H9 (cell line): ENCODE measurements around the gene E4F1. TPM values are rescaled to one million over a fixed set of nuclear protein-coding genes. Genes with fewer than 3 reads are reported as not detected.
A peak's percentile ranks its signal among the peaks of the same experiment; 100 is the strongest.

Experiments used
- DNase-seq: peaks from one replicate; pipeline ENCODE4 v3.0.0-alpha.2; 2017
- H2AFZ ChIP-seq: one replicate; pipeline ENCODE4 v1.6.1; 2013; ENCODE audit warnings: mild to moderate bottlenecking, low read length, control low read depth, moderate library complexity
- H2AK5ac ChIP-seq: 2 replicates; pipeline ENCODE4 v1.6.1; 2013; ENCODE audit warnings: low read length, control low read depth, mixed read lengths; ENCODE audit not compliant: insufficient read length
- H2BK120ac ChIP-seq: one replicate; pipeline ENCODE4 v1.6.1; 2013; ENCODE audit warnings: low read depth, mild to moderate bottlenecking, low read length, control low read depth, inconsistent platforms; ENCODE audit not compliant: poor library complexity, severe bottlenecking
- H2BK12ac ChIP-seq: 2 replicates; pipeline ENCODE4 v1.6.1; 2013; ENCODE audit warnings: low read length, control low read depth, mixed read lengths, low read depth; ENCODE audit not compliant: insufficient read length
- H2BK15ac ChIP-seq: 2 replicates; pipeline ENCODE4 v1.6.1; 2013; ENCODE audit warnings: low read depth, low read length, control low read depth
- H2BK20ac ChIP-seq: one replicate; pipeline ENCODE4 v1.6.1; 2013; ENCODE audit warnings: low read depth, mild to moderate bottlenecking, low read length, control low read depth, inconsistent platforms; ENCODE audit not compliant: poor library complexity, severe bottlenecking
- H2BK5ac ChIP-seq: 2 replicates; pipeline ENCODE4 v1.6.1; 2013; ENCODE audit warnings: low read length, control low read depth, mixed read lengths; ENCODE audit not compliant: insufficient read length
- H3K14ac ChIP-seq: 2 replicates; pipeline ENCODE4 v1.6.1; 2013; ENCODE audit warnings: low read length, control low read depth; ENCODE audit not compliant: insufficient read depth
- H3K18ac ChIP-seq: 2 replicates; pipeline ENCODE4 v1.6.1; 2013; ENCODE audit warnings: low read depth, mild to moderate bottlenecking, mixed read lengths, low read length, control low read depth; ENCODE audit not compliant: insufficient read length
- H3K23ac ChIP-seq: 2 replicates; pipeline ENCODE4 v1.6.1; 2013; ENCODE audit warnings: low read length, control low read depth, mixed read lengths, low read depth; ENCODE audit not compliant: insufficient read length
- H3K23me2 ChIP-seq: 2 replicates; pipeline ENCODE4 v1.6.1; 2013; ENCODE audit warnings: low read depth, mild to moderate bottlenecking, mixed read lengths, low read length, control low read depth; ENCODE audit not compliant: insufficient read length, poor library complexity, severe bottlenecking
- H3K27ac ChIP-seq: 2 replicates; pipeline ENCODE4 v1.5.1; 2013; ENCODE audit warnings: low read length, control low read depth, mixed read lengths, low read depth; ENCODE audit not compliant: insufficient read length
- H3K27me3 ChIP-seq: 2 replicates; pipeline ENCODE4 v1.6.1; 2013; ENCODE audit warnings: low read length, control low read depth, inconsistent platforms; ENCODE audit not compliant: insufficient read depth
- H3K4ac ChIP-seq: 2 replicates; pipeline ENCODE4 v1.6.1; 2013; ENCODE audit warnings: low read depth, mild to moderate bottlenecking, control low read depth, inconsistent platforms, low read length, moderate library complexity
- H3K4me1 ChIP-seq: 2 replicates; pipeline ENCODE4 v1.6.1; 2013; ENCODE audit warnings: low read length, control low read depth, inconsistent platforms; ENCODE audit not compliant: insufficient read depth
- H3K4me2 ChIP-seq: 2 replicates; pipeline ENCODE4 v1.6.1; 2013; ENCODE audit warnings: low read length, control low read depth, mixed read lengths; ENCODE audit not compliant: insufficient read length, insufficient read depth
- H3K56ac ChIP-seq: 2 replicates; pipeline ENCODE4 v1.6.1; 2013; ENCODE audit warnings: low read depth, mild to moderate bottlenecking, mixed read lengths, low read length, control low read depth; ENCODE audit not compliant: insufficient read length
- H3K79me1 ChIP-seq: 2 replicates; pipeline ENCODE4 v1.6.1; 2013; ENCODE audit warnings: low read depth, mild to moderate bottlenecking, moderate library complexity, low read length, control low read depth, inconsistent platforms; ENCODE audit not compliant: insufficient read depth, poor library complexity, severe bottlenecking
- H3K79me2 ChIP-seq: 2 replicates; pipeline ENCODE4 v1.6.1; 2013; ENCODE audit warnings: low read length, control low read depth, inconsistent platforms; ENCODE audit not compliant: insufficient read depth
- H3K9ac ChIP-seq: 2 replicates; pipeline ENCODE4 v1.6.1; 2013; ENCODE audit warnings: low read length, control low read depth, mixed read lengths; ENCODE audit not compliant: insufficient read length; ENCODE audit errors: extremely low read depth
- H3K9me3 ChIP-seq: one replicate; pipeline ENCODE4 v1.6.1; 2013; ENCODE audit warnings: low read depth, low read length, inconsistent platforms; ENCODE audit not compliant: control insufficient read depth
- H3T11ph ChIP-seq: one replicate; pipeline ENCODE4 v1.6.1; 2013; ENCODE audit warnings: mild to moderate bottlenecking, low read length, control low read depth, inconsistent platforms
- H4K20me1 ChIP-seq: one replicate; pipeline ENCODE4 v1.6.1; 2013; ENCODE audit not compliant: control insufficient read depth, insufficient read length, insufficient read depth
- H4K5ac ChIP-seq: 2 replicates; pipeline ENCODE4 v1.6.1; 2013; ENCODE audit warnings: low read depth, mild to moderate bottlenecking, mixed read lengths, low read length, control low read depth; ENCODE audit not compliant: insufficient read length
- H4K8ac ChIP-seq: replicated peaks from 2 replicates; pipeline ENCODE4 v1.6.1; 2013; ENCODE audit warnings: low read length, control low read depth, mixed read lengths, low read depth; ENCODE audit not compliant: insufficient read length
- H4K91ac ChIP-seq: 2 replicates; pipeline ENCODE4 v1.6.1; 2013; ENCODE audit warnings: low read depth, mild to moderate bottlenecking, moderate library complexity, mixed read lengths, low read length, control low read depth; ENCODE audit not compliant: insufficient read length
- H3K27ac Mint-ChIP-seq, 3 experiments: 2 replicates in 2 of 3; 3 replicates in 1 of 3; pipeline ENCODE4 v1.8.0; 2020 to 2021; ENCODE audit warnings: mixed read lengths in 3 of 3, mild to moderate bottlenecking in 1 of 3, moderate library complexity in 1 of 3
- H3K27me3 Mint-ChIP-seq: 2 replicates; pipeline ENCODE4 v1.8.0; 2021; ENCODE audit warnings: low read depth, mild to moderate bottlenecking, moderate library complexity, mixed read lengths
- H3K36me3 Mint-ChIP-seq, 3 experiments: 2 replicates in 2 of 3; 3 replicates in 1 of 3; pipeline ENCODE4 v1.8.0; 2020 to 2021; ENCODE audit warnings: low read depth in 3 of 3, mixed read lengths in 3 of 3; ENCODE audit not compliant: insufficient read depth in 1 of 3
- H3K4me1 Mint-ChIP-seq, 2 experiments: 2 replicates each; pipeline ENCODE4 v1.8.0; 2020; ENCODE audit warnings: mixed read lengths in 2 of 2
- H3K4me3 Mint-ChIP-seq, 2 experiments: 2 replicates in 1 of 2; 3 replicates in 1 of 2; pipeline ENCODE4 v1.8.0; 2020 to 2021; ENCODE audit warnings: mild to moderate bottlenecking in 2 of 2, mixed read lengths in 2 of 2, moderate library complexity in 1 of 2
- H3K9me3 Mint-ChIP-seq, 2 experiments: 2 replicates in 1 of 2; 3 replicates in 1 of 2; pipeline ENCODE4 v1.8.0; 2020; ENCODE audit warnings: mild to moderate bottlenecking in 2 of 2, mixed read lengths in 2 of 2, moderate library complexity in 1 of 2
- whole genome bisulfite sequencing: extraction: QIAGEN DNeasy Blood & Tissue Kit; methylation state at CpG from one replicate; pipeline ENCODE4 v1.1.7; 2013; ENCODE audit warnings: missing lambda C conversion rate, low lambda C conversion rate, mixed read lengths; ENCODE audit not compliant: insufficient read length; ENCODE audit errors: extremely low coverage; 5-methylcytosine and 5-hydroxymethylcytosine counted together
- total RNA-seq: library from RNA; stranded (reverse); gene quantifications from 2 replicates; pipeline ENCODE4 v1.2.1, GENCODE V29; 2021
- TF ChIP-seq, protein P1 (sequence below): fragments of 200-600 bp; sonication (generic); conservative IDR thresholded peaks from 3 replicates; pipeline ENCODE4 v1.8.0; 2021; ENCODE audit warnings: antibody characterized with exemption, mild to moderate bottlenecking

E4F1 gene
- total RNA-seq, 1 experiment from 2014 or later = 35.9 TPM

DNA sequence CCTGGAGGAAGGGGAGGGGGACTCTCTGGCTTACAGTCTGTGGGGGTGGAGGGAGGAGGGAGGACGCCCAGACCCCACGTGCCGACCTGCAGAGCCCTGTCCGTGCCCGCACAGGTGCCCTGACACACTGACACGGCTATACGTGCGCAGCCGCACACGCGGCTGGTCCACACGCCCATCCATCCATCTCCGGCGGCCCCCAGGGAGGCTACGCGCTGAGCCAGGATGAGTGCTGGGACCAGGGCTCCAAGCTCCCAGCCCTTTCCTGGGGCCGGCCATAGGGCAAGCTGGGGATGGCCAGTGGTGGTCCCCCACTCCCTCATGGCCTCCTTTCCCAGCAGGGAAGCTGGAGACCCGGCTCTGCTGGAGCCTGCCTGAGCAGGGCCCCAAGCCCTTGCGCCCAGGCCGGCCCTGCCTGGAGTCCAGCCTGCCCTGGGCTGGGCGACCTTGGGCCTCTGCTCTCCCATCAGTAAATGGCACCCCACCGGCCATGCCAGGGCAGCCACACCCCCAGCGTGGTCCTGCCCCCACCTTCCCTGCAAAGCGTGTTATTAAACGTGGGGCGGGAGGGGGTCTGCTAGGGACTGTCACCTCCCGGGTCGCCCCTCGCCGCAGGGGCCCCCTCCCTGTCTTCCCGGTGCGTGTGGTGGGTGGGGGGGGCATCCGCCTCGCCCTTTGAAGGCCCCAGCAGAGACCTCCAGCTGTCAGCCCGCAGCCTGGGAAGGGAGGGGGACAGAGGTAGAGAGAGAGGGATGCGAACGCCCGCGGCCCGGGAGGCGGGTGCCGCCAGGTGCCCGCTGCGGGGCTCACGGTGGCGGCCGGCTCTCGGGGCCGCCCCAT is 27.8 kb upstream of the E4F1 start:
- H3K4me2 ChIP-seq = peak overlapping the region; percentile 42
- peak; percentile 56 for DNase-seq
- H3K36me3 Mint-ChIP-seq = no peaks in the 10 kb centered on the region

More for the DNA sequence above, 27.8 kb upstream of the E4F1 start:
- no peak overlapping the region for H2BK5ac ChIP-seq
- H3K9me3 Mint-ChIP-seq = no peaks in the 10 kb centered on the region
- no peak overlapping the region for H3T11ph ChIP-seq
- H3K4ac ChIP-seq = no peak overlapping the region
- H2BK12ac ChIP-seq = no peak overlapping the region
- no peak overlapping the region for H2AK5ac ChIP-seq
- peaks cover 8% of the 10 kb centered on the region; the same call in 1 of the 2 replicates for H3K27me3 ChIP-seq
- peaks cover 38% of the 10 kb centered on the region for H3K27me3 Mint-ChIP-seq
- H3K56ac ChIP-seq = no peak overlapping the region
- H3K27ac ChIP-seq = no peak overlapping the region
- no peak overlapping the region for H3K9ac ChIP-seq
- H3K79me2 ChIP-seq = no peaks in the 10 kb centered on the region
- H4K91ac ChIP-seq = no peak overlapping the region
- H3K18ac ChIP-seq = no peak overlapping the region
- TF ChIP-seq, protein P1, sequence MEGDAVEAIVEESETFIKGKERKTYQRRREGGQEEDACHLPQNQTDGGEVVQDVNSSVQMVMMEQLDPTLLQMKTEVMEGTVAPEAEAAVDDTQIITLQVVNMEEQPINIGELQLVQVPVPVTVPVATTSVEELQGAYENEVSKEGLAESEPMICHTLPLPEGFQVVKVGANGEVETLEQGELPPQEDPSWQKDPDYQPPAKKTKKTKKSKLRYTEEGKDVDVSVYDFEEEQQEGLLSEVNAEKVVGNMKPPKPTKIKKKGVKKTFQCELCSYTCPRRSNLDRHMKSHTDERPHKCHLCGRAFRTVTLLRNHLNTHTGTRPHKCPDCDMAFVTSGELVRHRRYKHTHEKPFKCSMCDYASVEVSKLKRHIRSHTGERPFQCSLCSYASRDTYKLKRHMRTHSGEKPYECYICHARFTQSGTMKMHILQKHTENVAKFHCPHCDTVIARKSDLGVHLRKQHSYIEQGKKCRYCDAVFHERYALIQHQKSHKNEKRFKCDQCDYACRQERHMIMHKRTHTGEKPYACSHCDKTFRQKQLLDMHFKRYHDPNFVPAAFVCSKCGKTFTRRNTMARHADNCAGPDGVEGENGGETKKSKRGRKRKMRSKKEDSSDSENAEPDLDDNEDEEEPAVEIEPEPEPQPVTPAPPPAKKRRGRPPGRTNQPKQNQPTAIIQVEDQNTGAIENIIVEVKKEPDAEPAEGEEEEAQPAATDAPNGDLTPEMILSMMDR = no peak
- no peak overlapping the region for H3K27ac Mint-ChIP-seq
- H4K8ac ChIP-seq = no peak overlapping the region
- H3K4me1 ChIP-seq = no peaks in the 10 kb centered on the region
- WGBS = no CpG with 5 or more reads among the region's 49 CpGs
- H3K14ac ChIP-seq = no peak overlapping the region
- H3K79me1 ChIP-seq = no peaks in the 10 kb centered on the region
- H4K5ac ChIP-seq = no peak overlapping the region
- no peak overlapping the region for H2BK120ac ChIP-seq
- no peak overlapping the region for H3K23ac ChIP-seq
- no peaks in the 10 kb centered on the region for H3K9me3 ChIP-seq
- H4K20me1 ChIP-seq = no peaks in the 10 kb centered on the region
- H3K4me3 Mint-ChIP-seq = peak overlapping the region; percentile 58 to 83
- no peak overlapping the region for H2AFZ ChIP-seq
- no peak overlapping the region for H2BK15ac ChIP-seq
- H3K23me2 ChIP-seq = peaks cover 7% of the 10 kb centered on the region
- peaks cover 4% of the 10 kb centered on the region in 2 experiments; a peak in 1 of 4 replicates for H3K4me1 Mint-ChIP-seq
- no peak overlapping the region for H2BK20ac ChIP-seq
